D721Med (cell line): ENCODE measurements around the gene MPRIP.

ENCODE experiments used
- DNase-seq: peaks from one replicate; pipeline ENCODE4 v3.0.0; 2011; ENCODE audit warnings: low spot score; ENCODE audit not compliant: insufficient read length
- FAIRE-seq: peaks from 2 replicates; lab custom pipeline; 2011; peaks lifted over from hg19 to GRCh38; lab: Jason Lieb, UNC
- CTCF ChIP-seq: IDR thresholded peaks from 2 replicates; pipeline ENCODE4 v1.5.1; 2012; ENCODE audit warnings: mild to moderate bottlenecking, control low read depth; ENCODE audit not compliant: insufficient read depth; ENCODE audit errors: missing control alignments

MPRIP gene

GRCh38 chr17:17055286-17056155 lies 13.3 kb downstream of the MPRIP start:
- no peak for DNase-seq
- no peak for TF ChIP-seq CTCF
- no peak for FAIRE-seq

- no peak for TF ChIP-seq CTCF
- DNase-seq = no peak
- FAIRE-seq = no peak
These were observed 13.9 kb downstream of the MPRIP start for GRCh38 chr17:17056156-17056539.

- TF ChIP-seq CTCF = no peak
- DNase-seq (no peak), FAIRE-seq (no peak)
These were observed 14.8 kb downstream of the MPRIP start for GRCh38 chr17:17057057-17057551.

GRCh38 chr17:17058304-17058703 lies 16.0 kb downstream of the MPRIP start:
- no peak for DNase-seq
- no peak for FAIRE-seq
- no peak for TF ChIP-seq CTCF

DNA sequence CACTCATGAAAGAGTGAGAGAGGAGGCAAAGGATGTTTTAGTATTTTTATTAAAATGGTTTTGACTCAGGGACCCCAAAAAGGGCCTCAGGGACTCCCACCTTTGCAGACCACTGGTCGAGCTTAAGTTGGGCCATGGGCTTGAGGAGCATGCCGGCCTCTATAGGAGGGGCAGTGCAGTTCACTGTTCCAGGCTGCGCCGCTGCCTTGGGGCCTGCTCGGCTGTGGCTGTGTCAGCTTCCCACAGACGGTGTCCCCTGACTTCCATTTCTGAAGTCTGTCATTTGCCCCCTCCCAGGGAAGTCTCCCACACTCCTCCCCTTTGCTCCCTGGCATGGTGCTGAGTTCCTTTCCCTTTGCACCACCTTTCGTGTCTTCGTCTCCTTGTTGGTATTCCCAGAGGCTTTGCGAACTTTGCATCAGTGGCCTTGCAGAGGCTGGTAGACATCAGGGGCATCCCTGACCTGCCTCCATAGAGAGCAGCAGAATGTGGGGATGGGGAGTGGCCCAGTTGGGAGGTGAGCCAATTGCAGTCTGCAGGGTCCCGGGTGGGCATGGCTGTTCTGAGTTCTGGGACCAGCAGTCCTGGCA lies 17.1 kb downstream of the MPRIP start:
- FAIRE-seq (no peak), DNase-seq (no peak)
- TF ChIP-seq CTCF = no peak

GRCh38 chr17:17060001-17060922 lies 18.0 kb downstream of the MPRIP start:
- DNase-seq (no peak), FAIRE-seq (no peak)
- TF ChIP-seq CTCF = no peak
